NCI-H1417 (cell line): ENCODE results near the gene MRPL51.
"Not testable (repeated sequence)": the region's sequence is repeated elsewhere in the genome, so short reads cannot be mapped to it uniquely, and the experiment has no call there.

Source experiments
- DNase-seq, 3 experiments: peaks; one replicate each; lab custom pipeline; 2025; lab: John Stamatoyannopoulos, UW

MRPL51 gene

DNA sequence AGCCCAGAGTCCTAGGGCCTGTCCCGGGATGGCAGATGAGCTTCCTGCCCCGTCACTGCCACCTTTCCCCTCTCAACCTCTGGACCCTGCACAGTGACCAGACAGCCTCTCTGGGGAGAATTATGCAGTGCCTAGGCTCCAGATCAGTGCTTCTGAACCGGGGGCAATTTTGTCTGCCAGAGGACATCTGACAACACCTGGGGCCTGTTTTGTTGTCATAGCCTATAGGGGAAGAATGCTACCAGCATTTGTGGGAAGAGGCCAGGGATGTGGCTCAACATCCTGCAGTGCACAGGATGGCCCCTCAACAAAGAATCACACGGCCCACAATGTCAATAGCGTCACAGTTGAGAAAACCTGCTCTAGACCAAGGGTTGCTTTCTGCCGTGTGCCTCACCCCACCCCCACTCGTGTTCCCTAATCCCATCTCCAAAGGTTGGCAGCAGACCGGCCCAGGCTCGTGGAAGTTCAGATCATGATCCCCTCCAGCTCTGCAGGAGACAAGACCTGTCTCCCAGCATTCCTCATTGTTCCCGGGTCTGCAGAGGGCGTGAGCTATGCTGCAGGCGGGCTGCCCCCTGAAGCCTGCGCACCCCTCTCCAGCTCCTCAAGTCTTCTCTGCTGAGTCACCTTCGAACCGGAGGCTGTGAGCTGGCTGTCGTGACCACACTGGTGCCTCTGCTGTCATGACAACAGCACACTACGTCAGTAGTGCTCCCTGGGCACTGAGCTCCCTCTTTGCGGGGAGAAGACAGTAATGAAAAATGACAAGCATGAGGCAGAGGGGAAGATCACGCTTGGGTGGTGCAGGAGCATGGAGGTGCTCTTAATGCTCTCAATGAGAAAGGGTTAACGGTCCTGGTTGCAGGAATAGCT is 39.2 kb upstream of the MRPL51 start:
- peak; percentile 35 to 84 (median 64) for DNase-seq

DNA sequence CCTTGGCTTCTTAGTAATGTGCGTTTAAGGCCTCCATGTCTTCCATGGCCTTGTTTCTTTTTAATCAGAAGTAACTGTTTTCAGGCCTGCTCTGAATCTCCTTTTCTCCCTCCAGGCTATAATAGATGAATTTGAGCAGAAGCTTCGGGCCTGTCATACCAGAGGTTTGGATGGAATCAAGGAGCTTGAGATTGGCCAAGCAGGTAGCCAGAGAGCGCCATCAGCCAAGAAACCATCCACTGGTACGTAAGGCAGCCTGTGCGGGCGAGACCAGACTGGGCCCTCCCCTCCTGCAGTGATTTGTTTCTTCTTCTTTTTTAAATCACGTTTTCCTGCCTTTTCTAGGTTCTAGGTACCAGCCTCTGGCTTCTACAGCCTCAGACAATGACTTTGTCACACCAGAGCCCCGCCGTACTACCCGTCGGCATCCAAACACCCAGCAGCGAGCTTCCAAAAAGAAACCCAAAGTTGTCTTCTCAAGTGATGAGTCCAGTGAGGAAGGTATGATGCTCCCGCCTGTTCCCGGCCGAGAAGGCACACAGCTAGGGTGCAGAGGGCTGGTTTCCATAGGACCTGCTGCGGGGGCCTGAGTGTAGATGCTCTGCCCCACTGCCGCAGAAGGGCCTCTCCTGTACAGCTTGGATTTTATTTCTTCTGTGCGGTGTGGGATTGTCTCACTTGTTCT is 37.7 kb upstream of the MRPL51 start:
- DNase-seq, result no peak

DNA sequence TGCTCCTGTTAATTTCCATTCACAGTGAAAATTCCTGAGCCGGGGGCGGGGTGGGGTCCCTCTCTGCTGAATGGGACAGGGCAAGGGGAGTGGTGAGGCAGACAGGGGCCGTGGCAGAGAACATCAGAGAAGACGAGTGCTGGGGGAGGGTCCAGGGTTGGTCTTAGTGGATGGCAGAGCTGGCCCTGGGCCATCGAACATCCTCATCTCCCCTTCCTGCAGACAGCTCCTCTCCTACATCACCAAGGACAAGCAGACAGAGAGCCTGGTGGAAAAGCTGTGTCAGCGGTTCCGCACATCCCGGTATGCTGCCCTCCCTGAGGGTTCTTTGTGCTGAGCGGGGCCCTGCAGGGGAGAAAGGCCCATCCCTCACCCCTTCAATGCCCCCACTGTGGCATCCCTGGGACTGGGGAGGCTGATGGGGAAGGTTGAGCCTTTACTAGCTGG is 36.3 kb upstream of the MRPL51 start:
- DNase-seq, result no peak

DNA sequence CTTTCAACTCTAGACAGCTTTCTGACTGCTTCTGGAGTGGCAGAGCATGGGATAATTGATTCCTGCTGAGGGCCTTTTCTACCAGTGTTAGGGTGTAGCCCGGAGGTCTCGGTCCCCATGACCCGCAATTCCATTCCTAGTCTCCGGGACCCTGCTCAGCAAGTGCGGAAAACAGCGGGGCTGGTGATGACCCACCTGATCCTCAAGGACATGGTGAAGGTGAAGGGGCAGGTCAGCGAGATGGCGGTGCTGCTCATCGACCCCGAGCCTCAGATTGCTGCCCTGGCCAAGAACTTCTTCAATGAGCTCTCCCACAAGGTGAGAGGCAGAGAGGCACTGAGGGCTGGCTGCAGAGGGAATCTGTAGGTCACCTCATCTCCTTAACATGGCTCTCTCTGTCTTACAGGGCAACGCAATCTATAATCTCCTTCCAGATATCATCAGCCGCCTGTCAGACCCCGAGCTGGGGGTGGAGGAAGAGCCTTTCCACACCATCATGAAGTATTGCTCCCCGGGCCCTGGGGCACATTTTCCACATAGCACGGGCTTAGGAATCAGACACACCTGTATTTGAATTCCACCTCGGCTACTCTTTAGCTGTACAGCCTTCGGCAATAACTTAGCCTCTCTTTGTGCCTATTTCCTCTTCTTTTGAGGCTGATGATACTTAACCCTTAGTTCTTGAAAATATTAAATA is 35.6 kb upstream of the MRPL51 start:
- DNase-seq, result no peak

DNA sequence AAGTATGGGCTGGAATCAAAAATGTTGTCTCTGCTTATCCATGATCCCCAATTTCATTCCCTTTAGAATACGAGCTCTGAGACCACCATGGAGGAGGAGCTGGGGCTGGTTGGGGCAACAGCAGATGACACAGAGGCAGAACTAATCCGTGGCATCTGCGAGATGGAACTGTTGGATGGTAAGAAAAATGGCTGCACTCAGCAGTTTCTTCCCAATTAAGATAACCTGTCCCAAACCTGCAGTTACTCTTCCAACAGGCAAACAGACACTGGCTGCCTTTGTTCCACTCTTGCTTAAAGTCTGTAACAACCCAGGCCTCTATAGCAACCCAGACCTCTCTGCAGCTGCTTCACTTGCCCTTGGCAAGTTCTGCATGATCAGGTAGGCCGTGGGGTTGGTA is 34.6 kb upstream of the MRPL51 start:
- DNase-seq, result no peak

DNA sequence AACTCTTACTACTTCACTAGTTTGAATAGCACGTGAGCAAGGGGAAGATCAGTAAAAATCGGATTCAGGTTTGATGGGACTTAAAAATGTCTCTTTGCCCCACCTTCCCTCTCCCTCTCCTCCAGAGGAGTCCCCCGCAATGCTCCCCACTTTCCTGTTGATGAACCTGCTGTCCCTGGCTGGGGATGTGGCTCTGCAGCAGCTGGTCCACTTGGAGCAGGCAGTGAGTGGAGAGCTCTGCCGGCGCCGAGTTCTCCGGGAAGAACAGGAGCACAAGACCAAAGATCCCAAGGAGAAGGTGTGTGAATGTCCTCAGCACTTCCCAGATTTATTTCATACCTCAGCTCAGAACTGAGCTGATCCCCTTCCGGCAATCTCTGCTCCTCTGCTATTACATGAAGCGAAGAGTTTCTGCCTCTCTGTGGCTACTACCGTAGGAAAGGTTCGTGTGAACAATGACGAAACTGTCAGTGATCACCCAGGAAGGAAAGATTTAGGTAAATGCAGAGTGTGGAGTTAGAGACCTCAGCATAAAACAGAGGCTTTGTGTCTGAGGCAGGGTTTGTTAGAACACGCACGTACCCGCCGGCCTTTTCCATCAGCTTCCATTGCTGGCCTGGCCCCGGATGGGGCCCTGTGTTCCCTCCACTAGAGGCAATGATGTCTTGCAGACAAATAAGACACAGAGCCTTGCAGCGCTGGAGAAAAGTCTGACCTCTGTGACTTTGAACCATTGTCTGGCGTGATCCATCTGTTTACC is 33.9 kb upstream of the MRPL51 start:
- no peak for DNase-seq

DNA sequence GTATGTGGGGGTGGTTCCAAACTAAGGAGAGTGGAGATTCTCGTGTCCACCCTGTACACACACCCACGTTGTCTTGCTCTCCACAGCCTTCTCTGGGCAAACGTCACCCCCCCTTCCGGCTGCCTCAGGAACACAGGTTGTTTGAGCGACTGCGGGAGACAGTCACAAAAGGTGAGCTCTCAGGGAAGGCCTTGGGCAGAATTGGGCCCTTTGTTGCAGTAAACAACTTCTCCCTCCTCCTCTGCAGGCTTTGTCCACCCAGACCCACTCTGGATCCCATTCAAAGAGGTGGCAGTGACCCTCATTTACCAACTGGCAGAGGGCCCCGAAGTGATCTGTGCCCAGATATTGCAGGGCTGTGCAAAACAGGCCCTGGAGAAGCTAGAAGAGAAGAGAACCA is 33.1 kb upstream of the MRPL51 start:
- DNase-seq, result no peak

DNA sequence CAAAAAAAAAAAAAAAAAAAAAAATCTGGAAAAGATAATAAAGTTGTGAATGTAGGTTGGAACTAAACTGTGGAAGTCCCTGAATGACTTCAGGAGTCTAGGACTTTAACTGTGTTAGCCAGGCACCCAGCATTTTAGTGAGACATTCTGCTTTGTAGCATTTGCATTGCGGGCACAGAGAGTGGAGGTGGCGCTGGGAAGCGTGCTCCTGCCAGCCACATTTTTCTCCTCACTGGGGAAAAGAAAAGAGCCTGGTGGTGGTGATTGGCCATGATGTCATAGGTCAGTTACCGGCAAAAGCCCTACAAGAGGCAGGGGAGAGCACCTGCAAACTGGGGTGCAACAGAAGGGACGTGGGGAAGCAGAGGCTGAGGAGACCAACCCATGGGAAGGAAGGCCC is 31.6 kb upstream of the MRPL51 start:
- no peak for DNase-seq

DNA sequence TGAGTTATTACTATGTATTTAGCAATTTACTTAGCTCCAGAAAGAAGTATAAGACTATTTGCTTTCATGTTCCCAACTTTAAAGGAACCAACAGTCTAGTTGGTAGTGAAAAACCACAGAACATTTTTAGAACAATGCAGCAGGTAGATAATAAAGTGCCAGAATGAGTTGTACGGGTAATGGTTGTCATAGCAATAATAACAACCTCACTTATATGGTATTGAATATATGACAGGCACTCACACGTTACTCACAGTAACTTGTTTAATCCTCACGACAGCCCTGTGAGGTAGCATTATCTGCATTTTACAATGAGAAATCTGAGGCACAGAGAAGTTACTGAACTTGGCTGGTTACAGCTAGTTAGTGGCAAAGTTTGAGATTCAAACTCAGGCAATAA is 30.6 kb upstream of the MRPL51 start:
- DNase-seq, result no peak

DNA sequence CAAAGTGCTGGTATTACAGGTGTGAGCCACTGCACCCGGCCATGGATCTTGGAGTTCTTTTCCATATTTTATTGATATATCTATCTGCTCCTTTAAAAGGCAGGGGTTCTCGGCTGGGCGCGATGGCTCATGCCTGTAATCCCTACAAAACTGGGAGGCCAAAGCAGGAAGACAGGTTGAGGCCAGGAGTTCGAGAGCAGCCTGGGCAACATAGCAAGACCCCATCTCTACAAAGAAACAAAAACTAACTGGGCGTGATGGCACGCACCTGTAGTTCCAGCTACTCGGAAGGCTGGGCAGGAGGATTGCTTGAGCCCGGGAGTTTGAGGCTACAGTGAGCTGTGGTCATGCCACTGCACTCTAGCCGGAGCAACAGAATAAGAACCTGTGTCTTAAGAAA is 29.1 kb upstream of the MRPL51 start:
- no peak for DNase-seq

DNA sequence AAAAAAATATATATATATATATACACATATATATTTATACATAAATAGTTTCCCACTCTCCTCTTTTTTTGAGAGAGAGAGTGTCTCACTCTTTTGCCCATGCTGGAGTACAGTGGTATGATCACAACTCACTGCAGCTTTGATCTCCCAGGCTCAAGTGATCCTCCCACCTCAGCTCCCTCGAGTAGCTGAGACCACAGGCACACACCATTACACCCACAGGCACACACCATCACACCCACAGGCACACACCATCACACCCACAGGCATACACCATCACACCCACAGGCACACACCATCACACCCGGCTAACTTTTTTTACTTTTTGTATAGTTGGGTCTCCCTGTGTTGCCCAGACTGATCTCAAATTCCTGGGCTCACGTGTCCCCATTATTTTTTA is 27.1 kb upstream of the MRPL51 start:
- DNase-seq, result no peak

DNA sequence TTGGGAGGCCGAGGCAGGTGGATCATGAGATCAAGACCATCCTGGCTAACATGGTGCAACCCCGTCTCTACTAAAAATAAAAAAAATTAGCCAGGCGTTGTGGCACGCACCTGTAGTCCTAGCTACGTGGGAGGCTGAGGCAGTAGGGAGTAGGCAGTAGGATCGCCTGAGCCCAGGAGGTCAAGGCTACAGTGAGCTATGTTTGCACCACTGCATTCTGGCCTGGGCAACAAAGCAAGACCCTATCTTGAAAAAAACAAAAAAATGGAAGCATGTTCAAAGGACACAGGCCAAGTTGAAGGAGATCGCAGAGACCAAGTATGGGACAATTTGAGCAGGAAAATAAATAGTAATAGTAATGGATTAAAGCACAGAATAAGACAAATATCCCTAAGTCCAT is 15.0 kb upstream of the MRPL51 start:
- DNase-seq, result no peak

DNA sequence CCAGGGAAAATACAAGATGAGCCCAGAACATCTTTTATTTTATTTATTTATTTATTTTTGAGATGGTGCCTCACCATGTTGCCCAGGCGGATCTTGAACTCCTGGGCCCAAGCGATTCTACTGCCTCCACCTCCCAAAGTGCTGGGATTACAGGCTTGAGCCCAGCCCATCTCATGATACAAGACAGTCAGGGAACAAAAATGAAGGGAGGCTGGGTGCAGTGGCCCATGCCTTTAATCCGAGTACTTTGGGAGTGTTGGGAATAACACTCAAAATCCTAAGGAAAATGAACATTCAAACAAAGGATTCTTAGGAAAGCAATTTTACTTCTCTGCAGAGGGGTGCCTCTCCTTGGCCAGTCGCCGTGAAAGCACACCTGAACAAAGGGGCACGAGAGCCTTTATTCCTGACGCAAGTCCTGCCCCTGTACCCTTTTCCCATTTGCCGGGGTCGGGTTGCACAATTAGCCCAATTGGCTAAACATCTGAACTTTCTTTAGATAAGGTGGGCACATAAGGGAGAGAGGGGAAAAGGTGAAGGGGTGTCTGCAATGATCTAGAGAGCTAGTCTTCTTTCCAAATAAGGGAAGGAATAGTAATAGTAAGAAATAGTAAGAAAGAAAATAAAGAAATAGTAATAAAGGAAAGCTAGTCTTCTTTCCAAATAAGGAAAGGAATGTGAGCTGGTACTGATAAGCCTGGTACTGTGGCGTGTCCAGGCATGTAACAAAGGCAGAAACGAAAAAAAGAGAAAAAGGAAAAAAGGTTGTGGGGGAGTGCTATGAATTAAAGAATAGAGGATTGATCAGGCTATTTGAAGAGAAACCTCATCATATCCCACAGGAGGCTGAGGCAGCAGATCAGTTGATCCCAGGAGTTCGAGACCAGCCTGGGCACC is 14.3 kb upstream of the MRPL51 start:
- no peak for DNase-seq

DNA sequence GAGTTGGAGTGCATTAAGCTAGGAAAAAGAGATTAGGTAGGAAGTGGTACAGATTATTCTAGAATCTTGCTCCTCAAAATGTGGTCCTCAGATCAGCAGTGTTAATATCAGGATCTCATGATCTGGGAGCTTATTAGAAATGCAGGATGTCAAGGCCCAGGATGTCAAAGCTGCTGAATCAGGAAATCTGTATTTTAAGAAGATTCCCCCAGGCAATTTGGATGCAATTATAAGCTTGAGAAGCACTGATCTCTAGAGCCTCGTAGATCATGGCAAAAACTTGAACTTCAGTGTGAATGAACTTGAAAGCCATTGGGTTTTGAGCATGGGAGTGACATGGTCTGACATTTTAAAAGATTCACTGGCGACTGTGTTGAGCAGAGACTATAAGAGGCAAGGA is 7.4 kb upstream of the MRPL51 start:
- no peak for DNase-seq

DNA sequence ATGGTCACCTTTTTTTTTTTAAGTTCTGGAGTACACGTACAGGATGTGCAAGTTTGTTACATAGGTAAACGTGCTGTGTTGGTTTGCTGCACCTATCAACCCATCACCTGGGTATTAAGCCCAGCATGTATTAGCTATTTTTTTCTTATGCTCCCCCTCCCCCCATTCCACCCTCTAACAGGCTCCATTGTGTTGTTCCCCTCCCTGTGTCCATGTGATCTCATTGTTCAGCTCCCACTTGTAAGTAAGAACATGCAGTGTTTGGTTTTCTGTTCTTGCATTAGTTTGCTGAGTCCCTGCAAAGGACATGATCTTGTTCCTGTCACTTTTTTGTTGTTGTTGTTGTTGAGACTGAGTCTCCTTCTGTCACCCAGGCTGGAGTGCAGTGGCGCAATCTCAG is 4.2 kb upstream of the MRPL51 start:
- peak in 1 of 3 experiments; percentile 10 for DNase-seq

DNA sequence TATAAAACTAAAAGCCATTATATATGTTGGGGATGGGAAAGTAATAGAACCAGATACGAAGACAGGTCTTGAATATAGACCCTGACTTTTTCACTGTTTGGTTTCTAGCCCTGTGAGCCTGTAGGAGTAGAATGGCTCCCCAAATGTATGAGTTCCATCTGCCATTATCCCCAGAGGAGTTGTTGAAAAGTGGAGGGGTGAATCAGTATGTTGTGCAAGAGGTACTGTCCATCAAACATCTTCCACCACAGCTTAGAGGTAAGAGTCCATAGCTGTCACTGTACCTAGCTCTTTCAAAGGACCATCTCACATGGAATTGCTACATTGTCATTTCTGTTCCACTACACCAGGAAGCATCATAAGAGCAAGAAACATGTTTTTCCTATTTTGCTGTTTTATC is 1.9 kb upstream of the MRPL51 start:
- no peak for DNase-seq

DNA sequence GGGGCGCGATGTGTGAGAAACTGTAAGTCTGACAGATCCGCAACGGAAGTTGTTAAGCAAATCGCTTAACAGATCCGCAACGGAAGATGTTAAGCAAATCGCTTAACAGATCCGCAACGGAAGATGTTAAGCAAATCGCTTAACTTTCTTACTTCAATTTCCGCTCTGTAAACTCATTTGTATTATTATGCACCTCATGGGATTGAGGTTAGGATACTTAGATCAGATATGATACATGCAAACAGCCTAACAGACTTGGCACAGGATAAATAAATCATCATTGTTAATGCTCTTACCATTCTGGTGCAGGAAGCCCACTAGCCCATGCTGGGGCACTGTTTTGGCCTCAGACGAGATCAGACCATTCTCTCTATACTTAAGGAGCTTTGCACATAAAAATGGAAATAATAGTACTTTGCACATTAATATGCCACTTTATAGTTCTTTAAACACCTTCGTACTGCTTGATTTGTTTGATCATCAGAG is 1.2 kb upstream of the MRPL51 start:
- peak in 2 of 3 experiments; percentile 37 to 74 for DNase-seq

DNA sequence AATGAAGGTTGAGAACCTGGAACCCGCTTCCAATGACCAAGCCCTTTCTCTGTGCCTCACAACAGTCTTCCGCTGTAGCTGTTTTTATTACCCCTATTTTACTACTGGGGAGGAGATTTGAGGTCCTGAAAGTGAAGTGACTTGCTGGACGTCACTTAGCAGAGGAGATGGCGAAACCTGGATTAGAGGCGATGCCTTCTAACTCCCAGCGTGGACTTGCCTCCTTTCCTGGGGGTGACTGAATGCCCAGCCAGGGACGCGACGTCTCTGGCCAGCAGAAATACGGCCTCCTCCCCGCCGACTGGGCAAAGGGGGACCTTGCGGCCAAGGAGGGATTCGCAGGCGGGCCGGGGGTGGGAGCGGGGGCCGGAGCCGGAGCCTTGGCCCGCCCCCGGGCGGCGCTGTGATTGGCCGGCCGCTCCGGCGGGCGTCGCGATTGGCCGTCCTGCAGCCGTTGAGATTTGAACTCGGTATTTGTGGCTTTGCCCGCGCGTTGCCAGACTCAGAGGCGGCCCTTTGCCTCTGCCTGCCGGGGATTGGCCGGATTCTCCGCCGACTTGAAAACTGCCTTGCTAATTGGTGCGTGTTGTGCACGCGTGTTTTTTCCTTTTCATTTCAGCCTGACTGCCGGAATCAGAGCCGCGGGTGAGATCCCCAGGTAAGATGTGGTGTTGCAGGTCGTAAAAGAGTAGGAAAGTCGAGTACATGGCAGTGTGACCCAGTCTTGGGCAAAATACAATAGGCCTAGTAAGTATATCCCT is 615 bp upstream of the MRPL51 start, which contains the start of gene NCAPD2:
TSS of gene NCAPD2 (plus strand) at position 606 of the 761 bp plus-strand sequence. CDS start 997 bp downstream, outside the sequence.
- DNase-seq, result peak; percentile 96 to 99 (median 97)

DNA sequence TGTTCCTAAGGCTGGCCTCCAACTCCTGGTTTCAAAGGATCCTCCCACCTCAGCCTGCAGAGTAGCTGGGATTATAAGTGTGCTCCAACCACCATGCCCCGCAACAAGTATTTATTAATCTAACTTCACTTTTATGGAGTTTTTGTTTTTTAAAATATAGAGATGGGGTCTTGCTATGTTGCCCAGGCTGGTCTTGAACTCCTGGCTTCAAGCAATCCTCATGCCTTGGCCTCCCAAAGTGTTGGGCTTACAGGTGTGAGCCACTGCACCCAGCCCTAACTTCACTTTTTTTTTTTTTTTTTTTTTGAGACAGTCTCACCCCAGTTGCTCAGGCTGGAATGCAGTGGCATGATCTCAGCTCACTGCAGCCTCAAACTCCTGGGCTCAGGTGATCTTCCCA is 2.4 kb downstream of the MRPL51 start:
- not testable (repeated sequence) for DNase-seq

DNA sequence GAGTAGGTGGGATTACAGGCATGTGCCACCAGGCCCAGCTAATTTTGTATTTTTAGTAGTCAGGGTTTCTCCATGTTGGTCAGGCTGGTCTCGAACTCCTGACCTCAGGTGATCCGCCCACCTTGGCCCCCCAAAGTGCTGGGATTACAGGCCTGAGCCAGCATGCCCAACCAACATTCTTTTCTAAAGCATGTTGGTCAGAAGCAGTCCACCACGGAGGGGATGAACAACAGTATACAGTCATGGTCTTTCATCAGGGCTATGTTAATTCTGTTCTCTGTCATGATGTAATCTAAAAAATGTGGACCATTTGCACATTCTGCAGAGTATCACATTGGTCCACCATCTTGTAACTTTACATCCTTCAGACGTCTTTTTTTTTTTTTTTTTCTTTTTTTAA is 3.6 kb downstream of the MRPL51 start:
- no peak for DNase-seq
